GM12878 (cell line): ENCODE results near the gene BPTF. TPM values are rescaled to one million over a fixed set of nuclear protein-coding genes. Genes with fewer than 3 reads are reported as not detected.

Experiments
- CHD2 ChIP-seq: IDR thresholded peaks from 2 replicates; pipeline ENCODE4 v1.6.1; 2011; ENCODE audit warnings: low read depth, low read length, improper control_type of control experiment, borderline replicate concordance
- E4F1 ChIP-seq: fragments of 450-650 bp; IDR thresholded peaks from 2 replicates; pipeline ENCODE4 v1.6.1; 2018; ENCODE audit warnings: borderline replicate concordance, mild to moderate bottlenecking; ENCODE audit not compliant: partially characterized antibody
- IKZF2 ChIP-seq, 2 experiments: fragments of 450-650 bp; IDR thresholded peaks; 2 replicates each; pipeline ENCODE4 v1.6.1; 2017; ENCODE audit warnings: mild to moderate bottlenecking in 2 of 2, moderate library complexity in 2 of 2
- JUND ChIP-seq: IDR thresholded peaks from 2 replicates; pipeline ENCODE4 v1.6.1; 2012; ENCODE audit warnings: low read depth, mild to moderate bottlenecking, low read length, improper control_type of control experiment, moderate library complexity
- KLF5 ChIP-seq: fragments of 450-650 bp; IDR thresholded peaks from 2 replicates; pipeline ENCODE4 v1.6.1; 2014; ENCODE audit warnings: mild to moderate bottlenecking; ENCODE audit not compliant: partially characterized antibody
- MYB ChIP-seq: fragments of 150-350 bp; IDR thresholded peaks from 2 replicates; pipeline ENCODE4 v1.6.1; 2014; ENCODE audit warnings: mild to moderate bottlenecking, low read depth, low read length, borderline replicate concordance
- NR2C2 ChIP-seq: IDR thresholded peaks from 2 replicates; pipeline ENCODE4 v1.6.1; 2011; ENCODE audit warnings: borderline replicate concordance, low read depth; ENCODE audit not compliant: control insufficient read depth, insufficient read length
- RBBP5 ChIP-seq: fragments of 200-600 bp; sonication (generic); conservative IDR thresholded peaks from 2 replicates; pipeline ENCODE4 v1.6.1; 2016
- RFX5 ChIP-seq: IDR thresholded peaks from 2 replicates; pipeline ENCODE4 v1.6.1; 2011; ENCODE audit warnings: low read depth, low read length, improper control_type of control experiment
- STAT3 ChIP-seq: IDR thresholded peaks from 2 replicates; pipeline ENCODE4 v1.6.1; 2011; ENCODE audit warnings: low read depth, low read length, improper control_type of control experiment
- SUZ12 ChIP-seq: fragments of 200-600 bp; sonication (generic); IDR thresholded peaks from one replicate; pipeline ENCODE4 v1.6.1; 2018; ENCODE audit warnings: antibody characterized with exemption, mild to moderate bottlenecking; ENCODE audit not compliant: unreplicated experiment
- TCF7 ChIP-seq: IDR thresholded peaks from 2 replicates; pipeline ENCODE4 v1.6.1; 2014; ENCODE audit warnings: antibody characterized with exemption, borderline replicate concordance
- ZBTB40 ChIP-seq: fragments of 450-650 bp; IDR thresholded peaks from 2 replicates; pipeline ENCODE4 v1.6.1; 2016; ENCODE audit warnings: mild to moderate bottlenecking, moderate library complexity, borderline replicate concordance
- ZNF24 ChIP-seq: fragments of 450-650 bp; IDR thresholded peaks from 2 replicates; pipeline ENCODE4 v1.6.1; 2017; ENCODE audit warnings: antibody characterized with exemption, mild to moderate bottlenecking
- polyA plus RNA-seq, 11 experiments: library from polyadenylated mRNA; depleted of rRNA in 4 of 11; unstranded in 6 of 11; stranded (reverse) in 5 of 11; fragments of >200 nt; fragmentation: Nextera tagmentation in 4 of 11; fragmentation: Illumina TruSeq in 1 of 11; extraction: Ambion mirVana in 4 of 11; extraction: Trizol in 1 of 11; gene quantifications; 1 replicate in 1 of 11; 2 replicates in 10 of 11; pipeline versions ENCODE4 v1.2.1 to v1.2.3, GENCODE V29; 2011 to 2016; ENCODE audit warnings: inconsistent platforms in 2 of 11, missing spikeins in 2 of 11, low read depth in 1 of 11
- total RNA-seq, 4 experiments: library from RNA; depleted of rRNA in 3 of 4; stranded (reverse); fragments of >200 nt in 3 of 4; fragmentation: Illumina TruSeq in 1 of 4; extraction: Trizol in 1 of 4; gene quantifications; 2 replicates each; pipeline versions ENCODE4 v1.2.1 to v1.2.3, GENCODE V29; 2013 to 2021
- TF ChIP-seq, protein P1 (sequence below): fragments of 450-650 bp; IDR thresholded peaks from 2 replicates; pipeline ENCODE4 v1.6.1; 2017; ENCODE audit warnings: mild to moderate bottlenecking, low read depth, inconsistent platforms; ENCODE audit not compliant: poor library complexity, severe bottlenecking

The BPTF gene
- total and polyA plus RNA-seq, 10 of the 15 experiments (the other 5 are each of a cell fraction or from before 2014, with no cell fraction given), result 19.4 to 78.3 (median 44.8) TPM

- TF ChIP-seq ZBTB40 (no peak), CHD2 (peak; percentile 73; the same call in 1 of the 2 replicates), IKZF2 (IDR thresholded peaks at IDR 0.05) (no peak; a peak in 1 of 4 replicates), E4F1 (no peak), RBBP5 (no peak), TCF7 (no peak), JUND (no peak), MYB (no peak), NR2C2 (no peak), ZNF24 (peak; percentile 73; the same call in 1 of the 2 replicates), STAT3 (no peak), RFX5 (peak; percentile 52; the same call in 1 of the 2 replicates), SUZ12 (no peak), KLF5 (peak; percentile 78)
- TF ChIP-seq, protein P1, sequence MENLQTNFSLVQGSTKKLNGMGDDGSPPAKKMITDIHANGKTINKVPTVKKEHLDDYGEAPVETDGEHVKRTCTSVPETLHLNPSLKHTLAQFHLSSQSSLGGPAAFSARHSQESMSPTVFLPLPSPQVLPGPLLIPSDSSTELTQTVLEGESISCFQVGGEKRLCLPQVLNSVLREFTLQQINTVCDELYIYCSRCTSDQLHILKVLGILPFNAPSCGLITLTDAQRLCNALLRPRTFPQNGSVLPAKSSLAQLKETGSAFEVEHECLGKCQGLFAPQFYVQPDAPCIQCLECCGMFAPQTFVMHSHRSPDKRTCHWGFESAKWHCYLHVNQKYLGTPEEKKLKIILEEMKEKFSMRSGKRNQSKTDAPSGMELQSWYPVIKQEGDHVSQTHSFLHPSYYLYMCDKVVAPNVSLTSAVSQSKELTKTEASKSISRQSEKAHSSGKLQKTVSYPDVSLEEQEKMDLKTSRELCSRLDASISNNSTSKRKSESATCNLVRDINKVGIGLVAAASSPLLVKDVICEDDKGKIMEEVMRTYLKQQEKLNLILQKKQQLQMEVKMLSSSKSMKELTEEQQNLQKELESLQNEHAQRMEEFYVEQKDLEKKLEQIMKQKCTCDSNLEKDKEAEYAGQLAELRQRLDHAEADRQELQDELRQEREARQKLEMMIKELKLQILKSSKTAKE, result no peak
These were observed at the start of gene BPTF (continued) for GRCh38 chr17:67824735-67825626.
